GM19240 (cell line): ENCODE data around the gene POLD3.

Experiments used
- DNase-seq: peaks from one replicate; pipeline ENCODE4 v3.0.0; 2011; ENCODE audit warnings: low spot score; ENCODE audit not compliant: insufficient read length

POLD3 gene

DNA sequence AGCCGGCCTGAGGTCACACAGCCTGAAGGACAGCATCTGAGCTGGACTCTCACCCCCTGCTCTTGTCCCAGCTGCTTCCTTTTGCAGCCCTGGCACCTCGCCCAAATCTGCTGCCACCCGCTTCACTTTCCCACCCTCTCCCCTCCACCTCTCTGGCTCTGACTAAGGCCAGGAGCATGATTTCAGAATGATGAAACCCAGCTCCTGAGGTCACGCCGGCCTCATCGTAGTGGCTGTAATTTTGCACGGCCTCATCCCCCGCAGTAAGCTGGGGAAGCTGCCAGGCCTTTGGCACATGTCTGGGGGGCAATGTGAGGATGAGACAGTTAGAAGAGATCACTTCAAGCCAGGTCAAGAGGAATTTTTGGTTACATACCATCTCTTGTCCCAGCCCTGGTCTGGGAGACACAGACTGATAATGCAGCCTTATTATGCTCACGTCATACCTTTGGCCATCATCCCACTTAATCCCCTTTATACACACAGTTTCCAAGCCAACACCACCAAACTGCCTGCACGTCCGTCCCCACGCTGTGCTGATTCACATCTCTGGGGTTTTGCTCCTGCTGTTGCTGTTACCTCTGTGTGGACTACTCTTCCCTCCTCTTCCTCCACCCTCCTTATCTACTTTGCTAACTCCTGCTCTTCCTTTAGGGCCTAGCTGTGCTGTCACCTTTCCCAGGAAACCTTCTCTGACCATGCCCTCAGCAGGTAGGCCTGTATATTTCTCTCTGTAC, 80.7 kb downstream of the POLD3 start:
- DNase-seq: no peak

DNA sequence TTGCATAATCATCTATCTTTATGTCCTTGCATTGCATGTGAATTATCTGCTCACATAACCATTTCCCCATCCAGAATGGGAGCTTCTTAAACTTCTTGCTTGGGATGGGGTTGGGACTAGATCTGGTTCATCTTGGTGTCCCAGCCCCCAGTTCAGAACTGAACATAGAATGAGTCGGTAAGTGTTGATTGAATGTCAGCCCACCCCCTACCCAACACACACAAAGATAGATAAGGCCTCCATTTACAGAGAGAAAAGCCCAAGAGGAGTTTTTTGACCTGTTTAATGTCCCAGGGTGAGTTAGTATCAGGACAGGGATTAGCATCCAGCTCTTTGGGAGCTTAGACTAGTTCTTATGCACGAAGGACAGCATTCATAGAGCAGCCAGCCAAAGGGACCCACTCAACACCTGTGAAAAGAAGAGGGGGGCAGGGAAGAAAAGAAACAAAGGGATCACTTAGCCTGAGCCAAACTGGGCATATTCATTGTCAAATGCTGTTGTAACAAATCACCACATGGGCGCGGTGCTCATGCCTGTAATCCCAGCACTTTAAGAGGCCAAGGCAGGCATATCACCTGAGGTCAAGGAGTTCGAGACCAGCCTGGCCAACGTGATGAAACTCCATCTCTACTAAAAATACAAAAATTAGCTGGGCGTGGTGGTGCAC, 81.4 kb downstream of the POLD3 start:
- DNase-seq: no peak

DNA sequence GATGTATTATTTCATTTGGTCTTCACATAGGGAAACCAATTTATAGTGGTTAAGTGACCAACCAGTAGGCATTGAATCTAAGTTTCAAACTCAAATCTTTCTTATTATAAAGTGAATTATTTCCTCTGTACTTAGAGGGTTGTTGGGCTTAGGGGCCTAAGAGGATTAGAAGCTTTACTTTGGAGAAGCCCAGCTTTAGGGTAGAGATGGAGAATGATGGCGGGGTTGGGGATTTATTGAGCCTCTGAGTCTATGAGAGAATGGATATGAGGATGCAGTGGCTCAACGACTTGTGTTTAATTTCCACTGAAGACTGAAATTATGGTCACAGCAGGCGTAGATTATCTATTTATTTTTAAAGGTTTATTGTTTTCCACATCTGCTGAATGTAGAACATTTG, 83.4 kb downstream of the POLD3 start:
- DNase-seq: no peak

DNA sequence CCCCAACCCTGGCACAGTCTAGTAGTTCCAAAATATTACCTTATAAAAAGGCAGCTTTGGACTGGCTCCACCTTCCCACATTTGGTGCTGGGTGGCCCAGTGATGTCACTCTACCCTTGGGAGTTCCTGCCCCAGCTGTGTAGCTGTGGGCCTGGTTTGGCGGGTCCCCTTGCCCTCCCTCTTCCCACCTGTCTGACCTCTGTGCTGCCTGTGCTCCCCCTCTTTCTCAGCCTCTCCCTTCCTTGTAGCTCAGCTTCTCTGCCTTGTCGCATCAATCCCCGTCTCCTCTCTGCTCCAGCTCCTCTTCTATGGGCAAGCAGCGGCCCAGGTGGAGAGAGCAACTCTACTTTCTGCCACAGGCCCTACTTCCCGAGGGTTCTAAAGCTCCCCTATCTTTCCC, 84.2 kb downstream of the POLD3 start:
- no peak for DNase-seq

DNA sequence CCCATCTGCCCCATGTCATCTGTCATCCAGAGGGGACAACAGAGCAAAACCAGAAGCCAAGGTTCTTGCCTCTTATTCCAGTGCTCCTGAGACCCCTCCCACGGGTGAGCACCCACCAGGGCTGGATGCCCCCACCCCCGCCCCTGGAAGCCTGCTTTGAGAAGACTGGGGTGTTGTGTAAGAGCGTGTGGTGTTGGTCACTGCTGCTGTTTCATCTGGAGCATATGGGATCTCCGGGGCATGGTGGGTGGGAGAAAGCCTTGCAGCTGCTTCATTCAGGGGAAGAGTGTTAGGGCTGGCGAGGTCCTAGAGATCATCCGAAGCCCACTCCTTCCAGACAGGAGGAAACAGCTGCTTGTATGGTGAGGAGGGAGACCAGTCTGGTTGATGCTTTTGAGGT, 84.7 kb downstream of the POLD3 start:
- DNase-seq: no peak

DNA sequence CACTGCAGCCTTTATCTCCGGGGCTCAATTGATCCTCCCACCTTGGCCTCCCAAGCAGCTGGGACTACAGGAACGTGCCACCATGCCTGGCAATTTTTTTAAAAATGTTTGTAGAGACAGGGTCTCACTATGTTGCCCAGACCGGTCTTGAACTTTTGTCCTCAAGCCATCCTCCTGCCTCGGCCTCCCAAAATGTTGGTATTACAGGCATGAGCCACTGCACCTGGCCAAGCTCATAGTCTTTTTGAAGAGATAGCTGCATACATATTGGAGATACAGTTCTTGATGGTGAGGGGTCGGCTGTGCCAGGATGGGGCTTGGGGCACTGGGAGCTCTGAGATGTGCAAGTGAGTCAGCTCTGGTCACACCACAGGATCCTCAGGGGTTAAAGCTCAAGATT, 85.7 kb downstream of the POLD3 start:
- no peak for DNase-seq

DNA sequence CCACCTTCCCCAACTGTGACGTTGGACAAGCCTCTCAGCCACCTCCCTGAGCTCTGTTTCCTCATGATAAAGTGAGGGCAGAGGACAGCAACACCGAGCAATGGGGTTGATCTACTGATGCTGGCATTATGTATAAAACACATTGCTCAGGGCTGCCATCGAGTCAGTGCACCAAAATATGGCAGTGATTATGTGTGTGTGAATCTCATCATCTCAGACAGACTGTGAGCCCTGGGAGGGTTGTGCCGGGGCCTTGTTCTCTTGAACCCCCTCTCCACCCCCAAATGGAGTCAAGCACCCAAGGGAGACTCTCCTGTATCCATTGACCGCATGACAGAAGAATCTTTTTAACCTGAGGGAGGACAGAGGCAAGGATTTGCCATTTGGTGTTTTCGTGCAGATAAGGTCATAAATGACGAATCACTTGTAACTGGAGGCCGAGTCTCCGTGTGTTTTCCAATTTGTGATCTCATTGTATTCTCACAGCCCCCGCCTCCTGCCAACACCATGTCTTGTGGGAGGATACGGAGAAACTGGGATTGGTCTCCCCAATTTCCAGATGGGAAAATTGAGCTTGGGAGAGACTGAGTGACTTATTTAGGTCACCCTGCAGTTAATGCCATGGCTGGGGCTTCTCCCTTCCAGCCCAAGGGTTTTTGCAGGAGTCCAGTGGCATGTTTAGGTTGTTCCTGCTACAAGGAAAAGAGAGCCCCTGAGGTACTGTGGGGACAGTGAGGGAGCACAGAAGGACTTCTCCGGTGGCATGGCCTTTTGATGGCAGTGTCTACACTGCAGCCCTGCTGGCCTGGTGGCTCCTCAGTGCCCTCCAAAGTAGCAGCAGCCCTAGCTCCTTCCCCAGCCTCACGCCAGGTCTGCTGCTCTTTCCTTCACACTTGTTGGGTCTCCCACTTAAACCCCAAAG, 86.5 kb downstream of the POLD3 start:
- no peak for DNase-seq

DNA sequence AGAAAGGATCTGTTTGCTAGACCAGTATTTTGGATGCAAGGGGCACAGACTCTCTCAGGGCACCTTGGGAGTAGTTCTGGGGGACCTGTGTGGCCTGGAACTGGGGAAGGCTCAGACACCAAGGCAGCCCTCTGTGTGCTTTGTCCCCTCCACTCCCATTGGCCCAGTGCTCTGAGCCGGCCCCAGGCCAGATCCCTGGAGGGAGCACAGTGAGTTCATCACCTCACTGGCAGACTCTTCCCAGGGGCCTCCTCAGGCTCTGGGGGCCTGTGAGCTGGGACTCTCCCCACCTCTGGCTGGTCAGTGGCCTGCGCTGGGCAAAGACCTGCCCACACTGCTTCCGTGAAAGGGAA, 87.1 kb downstream of the POLD3 start:
- DNase-seq: no peak

DNA sequence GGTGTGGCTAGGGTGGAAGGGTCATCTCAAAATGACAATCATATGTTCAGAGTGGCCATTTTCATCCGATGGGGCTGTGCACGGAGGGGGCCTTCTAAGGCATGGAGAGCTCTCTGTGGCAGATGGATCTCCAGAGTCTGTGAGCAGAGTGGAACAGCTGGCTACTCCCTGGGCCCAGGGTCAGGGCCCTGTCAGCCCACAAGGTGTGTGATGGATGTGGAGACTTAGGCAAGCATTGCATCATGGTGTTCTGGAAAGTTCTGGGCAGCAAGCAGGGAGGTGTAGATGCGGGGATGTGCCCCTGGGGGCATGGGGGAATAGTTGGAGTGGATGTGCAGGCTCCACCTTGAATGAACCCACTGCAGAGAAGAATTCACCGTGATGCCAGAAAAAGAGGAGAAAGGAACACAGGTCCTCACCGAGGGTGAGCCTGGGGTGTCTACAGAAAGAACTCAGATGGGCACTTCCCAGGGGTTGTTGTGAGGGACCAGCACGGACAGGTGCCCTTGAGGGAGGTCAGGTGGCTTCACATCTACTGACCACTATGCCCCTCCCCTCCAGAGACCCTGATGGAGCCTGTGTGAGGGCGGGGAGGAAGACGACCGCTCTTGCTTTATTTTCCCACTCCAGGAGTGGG, 87.8 kb downstream of the POLD3 start:
- no peak for DNase-seq

DNA sequence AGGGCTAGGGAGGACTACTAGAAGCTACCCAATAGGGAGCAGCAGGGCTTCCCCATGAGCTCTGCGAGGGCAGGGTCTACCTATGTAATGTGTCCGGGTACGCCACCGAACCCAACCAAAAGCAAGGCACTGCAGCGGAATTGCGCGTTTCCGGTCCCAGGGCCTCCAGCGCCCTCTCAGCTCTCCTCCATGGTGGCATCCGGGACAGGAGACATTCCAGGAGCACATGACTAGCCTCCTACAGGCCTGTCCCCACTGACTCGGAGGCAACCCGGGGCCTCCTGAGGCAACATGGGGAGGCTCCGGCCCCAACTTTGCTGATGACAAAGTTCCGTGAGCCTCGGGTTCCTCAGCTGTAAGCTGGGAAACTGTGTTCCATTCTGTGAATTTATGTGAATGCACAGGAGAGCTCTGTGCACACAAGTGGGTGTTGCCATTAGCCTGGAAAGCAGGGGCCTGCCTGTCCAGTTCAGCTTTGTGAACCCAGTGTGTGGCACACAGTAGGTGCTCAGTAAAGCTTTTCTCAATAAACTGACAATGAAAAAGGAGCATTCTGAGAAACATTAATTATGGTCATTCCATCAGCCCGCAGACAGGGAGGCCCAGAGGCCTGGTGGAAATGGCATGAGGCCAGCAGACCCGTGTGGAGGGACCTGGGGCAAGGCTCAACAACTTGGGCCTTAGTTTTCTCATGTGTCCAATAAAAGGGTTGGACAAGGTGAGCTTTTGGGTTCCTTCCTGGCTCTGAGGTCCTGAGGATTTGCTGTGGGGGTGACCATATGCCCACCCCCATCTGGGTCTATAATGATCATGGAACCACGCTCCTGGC, 88.5 kb downstream of the POLD3 start:
- DNase-seq: no peak

DNA sequence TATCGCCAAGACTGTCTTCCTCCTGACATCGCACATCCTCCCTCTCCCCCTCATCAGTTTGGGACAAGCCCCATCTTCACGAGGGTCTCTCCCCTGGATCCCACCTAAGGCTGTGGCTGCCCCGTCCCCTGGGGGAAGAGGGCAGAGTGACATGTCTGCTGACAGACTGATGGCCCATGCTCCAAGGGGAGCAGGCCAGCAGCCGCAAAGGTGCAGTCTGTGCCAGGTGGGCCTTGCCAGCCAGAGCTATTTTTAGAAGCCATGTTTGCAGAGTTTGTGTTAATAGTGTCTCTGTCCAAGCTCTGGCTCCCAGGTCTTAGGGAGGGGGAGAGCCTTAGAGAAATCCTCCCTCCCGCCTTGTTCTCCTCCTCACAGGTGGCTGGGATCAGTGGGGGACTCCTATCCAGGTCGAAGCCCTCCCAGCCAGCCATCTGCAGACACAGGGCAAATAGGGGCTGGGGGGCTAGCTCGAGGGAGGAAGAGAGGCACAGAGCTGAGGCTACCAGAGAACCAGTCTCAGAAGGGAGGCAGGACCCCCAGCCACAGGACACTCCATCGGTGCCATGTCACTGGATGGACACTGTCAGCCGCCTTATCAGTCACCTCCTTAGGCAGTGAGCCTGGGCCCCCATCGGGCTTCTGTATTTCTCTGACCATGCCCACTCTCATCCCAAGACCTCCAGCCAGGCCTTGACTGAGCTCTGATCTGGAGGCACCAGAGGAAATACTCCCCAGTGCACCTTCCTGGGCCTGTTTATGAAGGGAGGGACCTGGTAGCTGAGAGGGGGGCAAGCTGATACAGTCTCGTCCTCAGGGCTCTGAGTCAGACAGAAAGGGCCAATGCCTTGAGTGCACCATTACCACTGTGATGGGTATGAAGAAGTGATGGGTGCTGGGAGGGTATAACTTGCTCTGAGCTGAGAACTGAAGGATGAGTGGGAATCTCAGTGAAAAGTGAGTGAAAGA, 89.6 kb downstream of the POLD3 start:
- DNase-seq: no peak

DNA sequence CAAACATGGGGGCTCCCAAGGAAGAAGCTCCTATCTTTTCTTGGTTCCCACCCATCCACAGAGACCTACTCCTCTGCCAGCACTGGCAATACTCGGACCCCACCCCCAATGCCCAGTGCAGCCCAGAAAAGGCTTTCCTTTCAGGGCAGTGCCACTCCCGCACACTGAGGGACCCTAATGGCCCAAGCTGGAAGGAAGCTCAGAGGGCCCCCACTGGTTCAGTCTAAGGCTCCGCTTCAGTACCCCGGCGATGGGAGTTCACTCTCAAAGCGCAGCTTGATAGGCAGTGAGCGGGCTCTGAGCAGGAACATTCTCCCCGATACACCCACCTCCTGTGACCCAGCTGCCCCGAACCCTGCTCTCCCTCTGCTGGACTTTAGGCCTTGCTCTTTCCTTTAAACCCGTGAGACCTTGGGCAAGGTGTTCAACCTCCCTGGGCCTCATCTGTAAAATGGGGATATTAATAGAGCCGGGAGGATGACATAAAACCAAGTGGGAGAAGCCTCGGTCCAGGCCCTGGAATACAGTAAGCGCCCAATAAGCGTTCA, 90.4 kb downstream of the POLD3 start:
- DNase-seq: no peak

DNA sequence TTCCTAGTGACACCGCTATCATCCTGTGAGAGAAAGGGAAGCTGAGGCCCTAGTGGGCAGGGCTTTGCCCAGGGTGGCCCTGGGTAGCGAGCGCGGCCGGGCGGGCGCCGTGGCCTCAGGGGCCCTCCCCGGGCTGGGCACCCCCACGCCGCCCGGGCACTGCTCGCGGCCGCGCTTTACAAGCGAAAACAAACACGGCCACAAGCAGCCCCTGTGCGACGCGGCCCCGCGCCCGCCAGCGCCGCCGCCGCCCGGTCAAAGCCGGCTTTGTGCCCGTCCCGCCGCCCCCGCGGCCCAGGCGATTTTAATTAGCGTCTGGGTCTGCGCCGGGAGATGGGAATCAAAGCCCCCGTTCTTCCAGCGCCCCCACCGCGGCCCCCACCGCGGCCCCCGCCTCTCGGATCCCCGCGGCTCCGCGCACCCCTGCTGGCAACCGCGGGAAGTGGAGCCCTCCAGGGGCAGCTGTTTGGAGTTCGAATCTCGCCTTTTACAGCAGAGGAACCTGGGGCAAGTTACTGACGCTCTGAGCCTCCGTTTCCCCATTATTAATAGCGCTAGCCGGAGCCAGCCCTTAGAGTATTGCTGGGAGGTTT, 91.0 kb downstream of the POLD3 start:
- no peak for DNase-seq

DNA sequence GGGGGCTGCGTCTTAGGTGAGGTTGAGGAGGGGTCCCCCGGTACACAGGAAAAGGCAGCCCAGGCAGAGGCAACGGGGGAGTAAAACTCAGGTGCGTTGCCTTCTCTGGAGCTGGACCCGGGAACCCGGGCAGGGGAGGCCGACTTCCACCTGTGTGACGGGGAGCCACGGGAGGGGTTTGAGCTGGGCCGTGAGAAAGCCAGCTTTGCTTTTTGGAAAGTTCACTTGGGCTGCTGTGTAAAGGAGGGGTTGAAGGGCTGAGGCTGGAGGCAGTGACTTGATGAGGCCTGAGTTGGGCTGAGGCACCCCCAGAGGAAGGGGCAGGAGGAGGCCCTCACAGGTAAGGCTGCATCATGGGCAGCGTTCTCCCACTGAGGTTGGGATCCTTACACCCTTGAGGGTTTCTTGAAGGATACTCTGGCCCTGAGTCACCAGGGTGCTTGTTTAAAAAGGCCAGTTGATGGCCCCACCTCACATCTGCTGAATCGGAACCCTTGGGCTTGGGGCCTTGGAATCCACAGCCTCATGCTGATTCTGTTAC, 91.6 kb downstream of the POLD3 start:
- DNase-seq: no peak

DNA sequence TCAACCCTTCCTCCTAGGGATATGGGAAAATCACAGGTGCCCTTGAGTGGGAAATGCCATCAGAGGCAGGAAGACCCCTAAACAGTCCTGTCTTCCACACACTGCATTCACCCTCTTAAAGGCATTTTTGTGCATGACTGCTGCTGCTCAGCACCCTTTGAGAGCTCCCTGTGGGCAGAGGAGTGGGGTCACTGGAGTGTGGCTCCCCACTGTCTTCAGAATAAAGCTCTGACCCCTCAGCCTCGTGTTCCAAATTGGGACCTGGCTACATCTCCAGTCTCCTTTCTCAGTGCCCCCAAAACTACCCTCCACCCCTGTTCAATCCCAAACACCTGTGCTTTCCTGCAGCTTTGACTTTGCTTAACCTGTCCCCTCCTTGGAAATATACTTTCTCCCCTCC, 92.3 kb downstream of the POLD3 start:
- DNase-seq: no peak

DNA sequence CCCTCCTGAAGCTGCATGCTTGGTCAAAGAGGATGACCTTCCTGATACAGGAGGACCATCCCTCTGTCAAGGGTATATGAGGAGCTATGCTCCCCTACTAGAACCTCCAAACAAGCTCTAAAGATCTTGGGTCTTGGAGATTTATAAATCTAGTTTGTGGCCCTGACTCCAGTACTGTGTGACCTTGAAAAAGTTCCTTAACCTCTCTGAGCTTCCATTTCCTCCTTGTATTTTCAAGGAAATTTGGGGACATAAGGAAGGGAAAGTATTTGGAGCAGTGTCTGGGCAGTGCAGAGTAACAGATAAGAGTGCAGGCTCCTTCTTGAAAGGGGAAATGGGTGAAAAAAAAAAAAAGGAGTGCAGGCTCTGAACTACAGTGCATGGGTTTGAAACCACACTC, 93.0 kb downstream of the POLD3 start:
- DNase-seq: no peak

DNA sequence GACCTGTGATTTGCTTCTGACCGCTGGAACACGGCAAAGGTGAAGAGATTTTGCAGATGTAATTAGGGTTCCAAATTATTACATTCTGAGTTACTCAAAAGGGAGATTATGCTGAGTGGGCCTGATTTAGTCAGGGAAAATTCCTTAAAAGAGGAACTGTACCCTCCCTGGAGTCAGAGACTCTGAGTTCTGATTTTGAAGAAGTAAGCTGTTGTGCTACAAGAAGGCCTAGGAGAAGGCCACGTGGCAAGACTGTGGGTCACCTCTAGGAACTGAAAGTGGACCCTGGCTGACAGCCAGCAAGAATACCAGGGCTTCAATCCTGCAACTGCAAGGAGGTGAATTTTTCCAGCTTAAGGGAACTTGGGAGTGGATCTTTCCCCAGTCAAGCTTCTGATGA, 93.5 kb downstream of the POLD3 start:
- no peak for DNase-seq

DNA sequence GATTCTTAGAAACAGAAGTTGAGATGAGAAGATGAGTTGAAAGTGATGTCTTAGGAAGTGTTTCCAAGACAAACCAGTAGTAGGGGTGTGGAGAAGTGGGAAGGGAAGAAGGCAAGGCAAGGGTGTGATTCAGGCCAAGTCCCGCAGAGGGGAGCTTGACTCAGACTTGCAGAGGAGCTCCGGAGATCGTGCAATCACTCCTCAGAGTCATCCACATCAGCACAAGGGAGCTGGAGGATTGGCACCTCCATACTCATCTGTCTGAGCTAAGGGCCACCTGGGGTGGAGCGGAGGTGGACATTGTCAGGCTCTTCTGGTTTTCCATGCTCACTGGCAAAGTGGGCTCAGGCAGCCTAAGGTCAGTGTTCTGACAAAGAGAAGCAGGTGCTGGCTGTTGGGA, 94.4 kb downstream of the POLD3 start:
- no peak for DNase-seq
